ENCODE results near the gene IMMT. TPM values are rescaled to one million over a fixed set of nuclear protein-coding genes. Genes with fewer than 3 reads are reported as not detected.

Gene IMMT
- total and polyA plus RNA-seq, 2 experiments from 2014 or later = 71.0 to 96.7 TPM

GRCh38 chr2:86237172-86237571 lies 41.9 kb upstream of the IMMT start (continued):
- TF ChIP-seq ZNF331 (CRISPR knock-in tag; IDR thresholded peaks at IDR 0.05; ENCODE audit: low read depth) = no peak
- no peak for TF ChIP-seq EZH2 (IDR thresholded peaks at IDR 0.05; ENCODE audit: low read depth, unreplicated experiment)
- TF ChIP-seq, protein P1, sequence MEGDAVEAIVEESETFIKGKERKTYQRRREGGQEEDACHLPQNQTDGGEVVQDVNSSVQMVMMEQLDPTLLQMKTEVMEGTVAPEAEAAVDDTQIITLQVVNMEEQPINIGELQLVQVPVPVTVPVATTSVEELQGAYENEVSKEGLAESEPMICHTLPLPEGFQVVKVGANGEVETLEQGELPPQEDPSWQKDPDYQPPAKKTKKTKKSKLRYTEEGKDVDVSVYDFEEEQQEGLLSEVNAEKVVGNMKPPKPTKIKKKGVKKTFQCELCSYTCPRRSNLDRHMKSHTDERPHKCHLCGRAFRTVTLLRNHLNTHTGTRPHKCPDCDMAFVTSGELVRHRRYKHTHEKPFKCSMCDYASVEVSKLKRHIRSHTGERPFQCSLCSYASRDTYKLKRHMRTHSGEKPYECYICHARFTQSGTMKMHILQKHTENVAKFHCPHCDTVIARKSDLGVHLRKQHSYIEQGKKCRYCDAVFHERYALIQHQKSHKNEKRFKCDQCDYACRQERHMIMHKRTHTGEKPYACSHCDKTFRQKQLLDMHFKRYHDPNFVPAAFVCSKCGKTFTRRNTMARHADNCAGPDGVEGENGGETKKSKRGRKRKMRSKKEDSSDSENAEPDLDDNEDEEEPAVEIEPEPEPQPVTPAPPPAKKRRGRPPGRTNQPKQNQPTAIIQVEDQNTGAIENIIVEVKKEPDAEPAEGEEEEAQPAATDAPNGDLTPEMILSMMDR (conservative IDR thresholded peaks at IDR 0.05; ENCODE audit: low read depth in 2 of 2) = no peak
- TF ChIP-seq, protein P2, sequence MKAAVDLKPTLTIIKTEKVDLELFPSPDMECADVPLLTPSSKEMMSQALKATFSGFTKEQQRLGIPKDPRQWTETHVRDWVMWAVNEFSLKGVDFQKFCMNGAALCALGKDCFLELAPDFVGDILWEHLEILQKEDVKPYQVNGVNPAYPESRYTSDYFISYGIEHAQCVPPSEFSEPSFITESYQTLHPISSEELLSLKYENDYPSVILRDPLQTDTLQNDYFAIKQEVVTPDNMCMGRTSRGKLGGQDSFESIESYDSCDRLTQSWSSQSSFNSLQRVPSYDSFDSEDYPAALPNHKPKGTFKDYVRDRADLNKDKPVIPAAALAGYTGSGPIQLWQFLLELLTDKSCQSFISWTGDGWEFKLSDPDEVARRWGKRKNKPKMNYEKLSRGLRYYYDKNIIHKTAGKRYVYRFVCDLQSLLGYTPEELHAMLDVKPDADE (IDR thresholded peaks at IDR 0.05) = no peak
- no peak for TF ChIP-seq REST (IDR thresholded peaks at IDR 0.05; ENCODE audit: unreplicated experiment)

DNA sequence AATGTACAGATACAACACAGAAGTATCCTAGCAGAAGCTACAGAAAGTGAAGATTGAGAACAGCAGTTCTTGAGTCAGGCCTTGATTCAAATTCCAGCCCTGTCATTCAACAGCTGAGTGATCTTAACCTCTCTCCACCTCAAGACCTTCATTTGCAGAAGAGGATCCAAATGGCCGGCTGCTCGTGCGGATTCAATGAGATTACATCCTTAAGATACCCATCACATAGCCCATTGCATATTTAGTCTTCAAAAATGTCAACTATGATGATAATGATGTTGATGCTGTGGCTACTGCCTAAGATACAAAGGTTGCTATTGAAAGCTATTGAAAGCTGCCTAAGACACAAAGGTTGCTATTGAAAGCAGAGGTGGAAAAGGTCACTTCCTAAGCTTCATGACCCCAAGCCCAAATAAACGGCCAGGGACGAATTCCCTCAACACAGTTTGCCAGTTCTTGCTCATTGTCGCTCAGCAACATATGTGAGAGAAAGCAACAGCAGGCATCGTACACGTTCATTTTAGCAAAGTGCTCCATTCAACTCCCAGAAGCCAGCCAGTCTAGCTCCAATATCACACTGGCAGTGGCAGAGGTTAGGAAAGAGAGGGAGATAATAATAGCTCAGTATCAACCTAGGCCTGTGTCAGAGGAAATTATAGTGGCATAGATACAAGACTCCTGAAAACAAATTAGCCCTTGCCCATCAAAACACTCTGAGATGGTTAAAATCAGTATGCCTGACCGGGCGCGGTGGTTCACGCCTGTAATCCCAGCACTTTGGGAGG lies 40.1 kb upstream of the IMMT start:
- Histone ChIP-seq H3K27ac (ENCODE audit: low read depth) (no peak overlapping the region), H3K4me1 (ENCODE audit: insufficient read depth) (peaks cover 7% of the 10 kb centered on the region; the same call in 1 of the 2 replicates), H4K20me1 (replicated peaks; ENCODE audit: insufficient read depth) (no peaks in the 10 kb centered on the region), H3F3A (replicated peaks; ENCODE audit: low read depth) (no peaks in the 10 kb centered on the region), H3K27me3 (ENCODE audit: insufficient read depth) (no peaks in the 10 kb centered on the region), H3K4me2 (no peak overlapping the region), H3K4me3 (no peak overlapping the region), H3K79me2 (replicated peaks; ENCODE audit: insufficient read depth) (no peaks in the 10 kb centered on the region), H3K9me2 (ENCODE audit: insufficient read depth) (no peaks in the 10 kb centered on the region), H3K36me3 (ENCODE audit: insufficient read depth) (no peaks in the 10 kb centered on the region), H2AFZ (no peak overlapping the region)
- Mint-ChIP-seq H3K4me1 (peaks cover 27% of the 10 kb centered on the region), H3K27ac (no peak overlapping the region), H3K36me3 (ENCODE audit: low read depth) (no peaks in the 10 kb centered on the region), H3K9me3 (no peaks in the 10 kb centered on the region), H3K4me3 (no peak overlapping the region), H3K27me3 (ENCODE audit: insufficient read depth, low read depth, poor library complexity) (peaks cover 9% of the 10 kb centered on the region)
- ATAC-seq (no peak), DNase-seq (ENCODE audit: low spot score) (no peak)
- TF ChIP-seq, protein P2 (IDR thresholded peaks at IDR 0.05) = no peak
- TF ChIP-seq ZNF462 (CRISPR knock-in tag; IDR thresholded peaks at IDR 0.05) = no peak
- TF ChIP-seq JUNB (IDR thresholded peaks at IDR 0.05; ENCODE audit: unreplicated experiment) = no peak
- TF ChIP-seq CREB1 (CRISPR knock-in tag; IDR thresholded peaks at IDR 0.05; ENCODE audit: low read depth) = no peak
- no peak for TF ChIP-seq EZH2 (IDR thresholded peaks at IDR 0.05; ENCODE audit: low read depth, unreplicated experiment)
